ENCODE results near the gene NT5DC3.
"Not testable (repeated sequence)": the region's sequence is repeated elsewhere in the genome, so short reads cannot be mapped to it uniquely, and the experiment has no call there.

NT5DC3 gene

GRCh38 chr12:103832048-103832997 lies 8.7 kb downstream of the NT5DC3 start:
- DNase-seq, result no peak

- DNase-seq, result no peak
These were observed 10.2 kb downstream of the NT5DC3 start for GRCh38 chr12:103830730-103831320.

GRCh38 chr12:103830025-103830725 lies 10.9 kb downstream of the NT5DC3 start:
- no peak for DNase-seq

- no peak for DNase-seq
These were observed 11.9 kb downstream of the NT5DC3 start for GRCh38 chr12:103829092-103829491.

GRCh38 chr12:103827911-103828391 lies 13.1 kb downstream of the NT5DC3 start:
- no peak for DNase-seq

GRCh38 chr12:103824845-103825244 lies 16.2 kb downstream of the NT5DC3 start:
- no peak for DNase-seq

GRCh38 chr12:103824290-103824689 lies 16.7 kb downstream of the NT5DC3 start:
- DNase-seq, result no peak

GRCh38 chr12:103823871-103824270 lies 17.2 kb downstream of the NT5DC3 start:
- no peak for DNase-seq

GRCh38 chr12:103821773-103822172 lies 19.3 kb downstream of the NT5DC3 start:
- DNase-seq, result no peak

GRCh38 chr12:103820881-103821489 lies 20.0 kb downstream of the NT5DC3 start:
- no peak for DNase-seq

GRCh38 chr12:103820361-103820760 lies 20.7 kb downstream of the NT5DC3 start:
- no peak for DNase-seq

- DNase-seq, result no peak
These were observed 21.1 kb downstream of the NT5DC3 start for GRCh38 chr12:103819892-103820291.

- no peak for DNase-seq
These were observed 21.7 kb downstream of the NT5DC3 start for GRCh38 chr12:103819312-103819711.

- DNase-seq, result no peak
These were observed 23.2 kb downstream of the NT5DC3 start for GRCh38 chr12:103817791-103818190.

- no peak for DNase-seq
These were observed 24.4 kb downstream of the NT5DC3 start for GRCh38 chr12:103816663-103817062.

- no peak for DNase-seq
These were observed 26.6 kb downstream of the NT5DC3 start for GRCh38 chr12:103814436-103814835.

GRCh38 chr12:103813949-103814348 lies 27.1 kb downstream of the NT5DC3 start:
- no peak for DNase-seq

GRCh38 chr12:103813426-103813825 lies 27.6 kb downstream of the NT5DC3 start:
- DNase-seq, result no peak

- DNase-seq, result no peak
These were observed 28.2 kb downstream of the NT5DC3 start for GRCh38 chr12:103812789-103813188.

GRCh38 chr12:103811791-103812190 lies 29.2 kb downstream of the NT5DC3 start:
- DNase-seq, result no peak

GRCh38 chr12:103810111-103810510 lies 30.9 kb downstream of the NT5DC3 start:
- no peak for DNase-seq

- DNase-seq, result not testable (repeated sequence)
These were observed 31.4 kb downstream of the NT5DC3 start for GRCh38 chr12:103809639-103810038.

GRCh38 chr12:103809154-103809553 lies 31.9 kb downstream of the NT5DC3 start:
- no peak for DNase-seq
